Dermis blood vessel endothelial cell (primary cell): ENCODE results near the gene COL4A2. TPM values are rescaled to one million over a fixed set of nuclear protein-coding genes. Genes with fewer than 3 reads are reported as not detected.
"Not testable (repeated sequence)": the region's sequence is repeated elsewhere in the genome, so short reads cannot be mapped to it uniquely, and the experiment has no call there.

Experiments used
- DNase-seq: peaks from one replicate; pipeline ENCODE4 v3.0.0; 2010
- total RNA-seq: library from RNA; depleted of rRNA; stranded (reverse); fragments of >200 nt; gene quantifications from 2 replicates; pipeline ENCODE4 v1.2.3, GENCODE V29; 2014

Gene COL4A2
- total RNA-seq, 1 donor from 2014 or later, result 1,320 TPM

DNA sequence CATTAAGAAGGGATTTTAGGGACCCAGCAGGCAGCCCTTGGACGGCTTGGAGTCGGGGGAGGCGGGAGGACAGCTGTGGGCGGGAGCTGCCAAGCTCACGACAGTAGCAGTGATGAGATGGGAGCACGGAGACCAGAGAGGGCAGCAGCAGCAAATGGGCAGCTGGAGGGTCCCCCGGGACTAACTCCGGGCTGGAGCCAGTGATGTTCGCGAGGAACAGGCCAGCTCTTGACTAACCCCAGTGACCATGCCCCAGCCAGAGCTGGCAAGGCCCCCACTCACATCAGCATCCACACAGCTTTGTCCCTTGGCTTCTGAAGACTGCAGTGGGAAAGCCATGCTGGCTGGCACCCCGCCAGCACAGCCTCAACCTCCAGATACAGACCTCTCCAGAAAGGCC is 172.6 kb downstream of the COL4A2 start:
- DNase-seq, result no peak

DNA sequence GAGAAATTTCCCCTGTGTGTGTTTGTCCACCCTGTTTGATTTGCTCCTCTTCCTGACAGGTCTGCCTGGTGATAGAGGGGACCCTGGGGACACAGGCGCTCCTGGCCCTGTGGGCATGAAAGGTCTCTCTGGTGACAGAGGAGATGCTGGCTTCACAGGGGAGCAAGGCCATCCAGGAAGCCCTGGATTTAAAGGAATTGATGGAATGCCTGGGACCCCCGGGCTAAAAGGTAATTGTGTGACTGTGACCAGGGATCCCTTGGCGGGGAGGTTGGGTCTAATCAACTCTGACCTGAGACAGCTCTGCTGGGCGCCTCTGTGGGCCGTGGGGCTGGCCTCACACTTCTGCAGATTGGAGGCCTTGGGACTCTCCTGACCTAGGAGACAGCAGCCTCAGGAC is 173.1 kb downstream of the COL4A2 start:
- no peak for DNase-seq

DNA sequence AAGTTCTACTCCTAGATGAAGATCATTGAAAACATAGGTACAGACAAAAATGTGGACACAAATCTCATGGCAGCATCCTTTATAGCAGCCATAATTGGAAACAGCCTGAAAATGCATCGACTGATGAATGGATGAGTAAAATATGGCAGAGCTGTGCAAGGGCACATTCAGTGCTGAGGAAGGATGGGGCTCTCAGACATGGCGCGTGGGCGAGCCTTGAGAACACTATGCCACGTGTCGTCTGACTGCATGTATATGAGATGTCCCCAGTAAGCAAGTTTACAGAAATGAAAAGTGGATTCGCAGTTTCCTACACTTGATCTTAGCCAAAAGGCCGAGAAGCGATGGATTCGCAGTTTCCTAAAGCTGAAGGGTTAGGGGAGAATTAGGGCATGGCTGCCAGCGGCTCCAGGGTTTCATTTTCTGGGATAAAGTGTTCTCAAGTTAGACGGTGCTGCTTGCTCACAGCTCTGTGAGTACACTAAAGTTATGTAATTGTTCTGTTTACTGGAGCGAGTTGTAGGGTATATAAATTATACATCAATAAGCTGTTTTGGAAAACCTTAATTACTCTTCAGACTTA is 176.4 kb downstream of the COL4A2 start:
- DNase-seq, result no peak

DNA sequence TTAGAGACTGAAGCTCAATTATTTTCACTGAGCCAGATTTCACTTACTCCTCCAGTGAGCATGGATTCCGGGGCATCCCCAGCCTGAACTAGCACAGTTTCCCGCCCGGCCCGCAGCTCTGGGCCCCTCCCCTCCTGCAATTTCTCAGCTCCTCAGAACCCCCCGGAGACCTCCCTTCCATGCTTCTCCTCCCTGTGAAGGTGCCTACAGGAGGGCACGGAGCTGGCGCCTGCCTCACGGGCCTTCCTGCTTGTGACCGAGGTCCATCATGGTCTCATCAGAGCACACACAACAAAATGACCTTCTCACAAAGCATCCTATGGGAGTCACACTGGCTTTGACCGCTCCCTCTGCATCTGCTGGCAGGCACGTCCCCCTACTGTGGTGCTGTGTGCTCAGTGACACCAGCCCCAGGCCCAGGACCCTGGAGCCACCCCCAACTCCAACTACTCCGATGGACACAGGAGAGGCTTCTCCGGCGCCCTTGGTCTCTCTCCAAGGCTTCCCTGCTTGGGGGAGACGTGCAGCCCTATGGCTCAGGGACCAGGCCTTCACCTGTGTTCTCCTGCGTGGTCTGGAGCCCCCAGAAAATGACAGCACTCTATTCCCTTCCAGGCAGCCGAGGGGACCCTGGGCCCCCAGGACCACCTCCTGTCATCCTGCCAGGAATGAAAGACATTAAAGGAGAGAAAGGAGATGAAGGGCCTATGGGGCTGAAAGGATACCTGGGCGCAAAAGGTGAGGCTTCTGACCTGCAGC is 177.4 kb downstream of the COL4A2 start:
- no peak for DNase-seq

DNA sequence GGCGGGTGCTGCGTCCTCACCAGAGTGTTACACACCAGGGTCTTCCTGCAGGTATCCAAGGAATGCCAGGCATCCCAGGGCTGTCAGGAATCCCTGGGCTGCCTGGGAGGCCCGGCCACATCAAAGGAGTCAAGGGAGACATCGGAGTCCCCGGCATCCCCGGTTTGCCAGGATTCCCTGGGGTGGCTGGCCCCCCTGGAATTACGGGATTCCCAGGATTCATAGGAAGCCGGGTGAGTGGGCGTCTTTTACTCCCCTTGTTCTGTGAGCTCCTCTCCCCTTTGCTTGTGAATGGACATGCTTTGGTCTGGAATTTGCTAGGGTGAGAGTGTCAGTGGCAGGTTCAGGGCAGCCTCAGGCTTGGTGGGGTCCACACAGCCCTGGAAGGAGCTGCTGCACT is 178.5 kb downstream of the COL4A2 start:
- DNase-seq, result no peak

DNA sequence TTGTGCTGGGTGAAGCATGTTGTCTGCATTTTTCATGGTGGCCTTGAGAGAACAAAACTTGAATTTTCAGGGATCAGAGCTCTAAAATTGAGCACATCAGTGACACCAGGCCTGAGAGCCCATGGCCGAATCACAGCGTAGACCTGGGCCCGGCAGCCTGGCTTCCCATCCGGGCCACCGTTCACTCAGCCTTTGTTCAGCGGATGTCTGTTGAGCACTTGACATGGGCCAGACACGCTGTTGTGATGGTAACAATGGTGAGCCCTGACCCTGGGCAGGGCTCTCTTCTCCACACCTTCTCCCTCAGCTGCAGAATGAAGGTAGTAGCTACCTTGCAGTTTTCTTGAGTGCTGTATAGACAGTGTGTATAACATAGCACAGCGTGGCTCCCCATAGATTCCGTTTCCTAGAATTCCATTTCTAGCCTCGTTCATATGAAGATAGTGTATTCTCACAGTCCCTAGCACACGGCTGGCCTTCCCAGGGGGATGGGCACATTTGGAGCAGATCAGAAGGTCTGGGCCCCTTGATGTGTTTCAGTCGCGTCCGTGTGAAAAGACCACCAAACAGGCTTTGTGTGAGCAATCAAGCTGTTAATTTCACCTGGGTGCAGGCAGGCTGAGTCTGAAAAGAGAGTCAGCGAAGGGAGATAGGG is 179.1 kb downstream of the COL4A2 start:
- no peak for DNase-seq

DNA sequence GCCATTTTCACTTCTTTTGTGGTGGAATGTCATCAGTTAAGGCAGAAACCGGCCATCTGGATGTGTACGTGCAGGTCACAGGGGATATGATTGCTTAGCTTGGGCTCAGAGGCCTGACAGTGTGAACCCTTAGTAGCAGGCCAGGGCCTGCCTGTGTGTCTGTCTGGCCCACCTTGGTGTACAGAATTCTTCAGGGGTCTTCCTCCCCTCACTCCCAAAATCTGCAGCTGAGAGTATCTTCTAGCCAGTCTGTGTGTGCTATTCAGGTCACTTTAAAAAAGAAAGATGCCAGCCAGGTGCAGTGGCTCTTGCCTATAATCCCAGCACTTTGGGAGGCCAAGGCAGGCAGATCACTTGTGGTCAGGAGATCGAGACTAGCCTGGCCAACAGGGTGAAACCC is 179.8 kb downstream of the COL4A2 start:
- DNase-seq, result not testable (repeated sequence)

DNA sequence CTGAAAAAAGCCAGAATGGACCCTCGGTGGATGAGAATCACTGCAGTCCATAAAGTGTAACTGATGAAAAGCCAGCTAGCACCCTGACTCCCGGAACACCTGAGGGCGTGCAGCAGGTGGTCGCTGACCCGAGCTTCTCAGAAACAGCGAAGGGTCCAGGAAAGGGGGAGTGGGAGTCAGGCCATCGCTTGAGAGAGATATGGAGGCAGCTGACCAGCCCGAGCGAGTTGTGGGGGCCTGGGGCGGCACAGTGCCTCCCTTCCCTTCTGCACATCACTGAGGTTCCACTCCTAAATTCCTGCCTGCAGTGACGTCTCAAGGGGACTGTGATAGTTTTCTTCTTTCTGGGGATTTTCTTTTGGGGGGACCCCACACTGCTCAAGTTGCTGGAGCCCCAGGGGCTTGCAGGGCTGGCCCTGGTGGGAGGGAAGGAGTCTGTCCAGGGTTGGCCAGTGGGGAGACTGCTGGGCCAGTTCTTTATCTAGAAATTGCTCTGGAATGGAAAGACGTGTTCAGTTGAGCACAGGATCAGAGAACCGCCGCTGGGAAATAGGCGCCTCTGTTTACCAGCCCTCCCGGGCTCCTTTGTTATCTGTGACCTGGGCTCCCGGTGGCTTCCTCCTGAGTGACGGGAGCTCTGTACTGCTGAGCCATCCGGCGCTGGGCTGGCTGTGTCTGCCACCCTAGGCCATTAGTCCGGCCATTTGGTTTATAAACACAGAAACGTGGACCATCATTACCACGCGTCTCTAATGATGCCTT is 183.1 kb downstream of the COL4A2 start:
- no peak for DNase-seq

DNA sequence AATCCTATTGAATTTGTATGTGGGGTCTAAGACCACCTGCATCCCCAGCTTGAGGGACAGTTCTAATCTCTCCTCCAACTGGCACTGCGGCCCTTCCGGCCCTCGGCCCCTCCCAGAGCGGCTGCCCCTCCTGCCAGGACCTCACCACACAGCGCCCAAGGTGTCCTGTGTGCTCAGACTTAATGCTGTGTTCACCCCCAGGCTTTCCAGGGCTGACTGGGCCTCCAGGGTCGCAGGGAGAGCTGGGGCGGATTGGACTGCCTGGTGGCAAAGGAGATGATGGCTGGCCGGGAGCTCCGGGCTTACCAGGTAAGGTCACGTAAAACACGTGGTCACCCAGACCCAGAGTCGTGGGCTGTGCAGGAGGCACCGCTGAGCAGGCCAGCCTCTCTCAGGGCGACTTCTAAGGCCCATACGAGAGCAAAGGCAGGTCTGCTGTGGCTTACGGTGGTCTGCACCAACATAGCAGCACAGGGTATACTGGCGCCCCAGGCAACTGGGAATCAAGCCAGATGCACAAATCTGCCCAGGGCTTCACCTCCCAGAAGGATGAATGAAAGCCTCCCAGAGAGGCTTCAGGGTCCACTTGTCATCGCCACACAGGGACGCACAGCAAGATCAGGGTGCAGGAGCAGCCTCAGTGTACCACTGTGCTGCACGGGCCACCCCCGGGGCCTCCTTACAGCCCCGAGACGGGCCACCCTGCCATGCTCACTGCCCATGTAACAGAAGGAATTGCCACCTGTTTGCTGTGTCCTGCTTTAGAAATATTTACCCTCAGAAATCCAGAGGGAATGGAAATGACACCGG is 185.0 kb downstream of the COL4A2 start:
- DNase-seq, result no peak

DNA sequence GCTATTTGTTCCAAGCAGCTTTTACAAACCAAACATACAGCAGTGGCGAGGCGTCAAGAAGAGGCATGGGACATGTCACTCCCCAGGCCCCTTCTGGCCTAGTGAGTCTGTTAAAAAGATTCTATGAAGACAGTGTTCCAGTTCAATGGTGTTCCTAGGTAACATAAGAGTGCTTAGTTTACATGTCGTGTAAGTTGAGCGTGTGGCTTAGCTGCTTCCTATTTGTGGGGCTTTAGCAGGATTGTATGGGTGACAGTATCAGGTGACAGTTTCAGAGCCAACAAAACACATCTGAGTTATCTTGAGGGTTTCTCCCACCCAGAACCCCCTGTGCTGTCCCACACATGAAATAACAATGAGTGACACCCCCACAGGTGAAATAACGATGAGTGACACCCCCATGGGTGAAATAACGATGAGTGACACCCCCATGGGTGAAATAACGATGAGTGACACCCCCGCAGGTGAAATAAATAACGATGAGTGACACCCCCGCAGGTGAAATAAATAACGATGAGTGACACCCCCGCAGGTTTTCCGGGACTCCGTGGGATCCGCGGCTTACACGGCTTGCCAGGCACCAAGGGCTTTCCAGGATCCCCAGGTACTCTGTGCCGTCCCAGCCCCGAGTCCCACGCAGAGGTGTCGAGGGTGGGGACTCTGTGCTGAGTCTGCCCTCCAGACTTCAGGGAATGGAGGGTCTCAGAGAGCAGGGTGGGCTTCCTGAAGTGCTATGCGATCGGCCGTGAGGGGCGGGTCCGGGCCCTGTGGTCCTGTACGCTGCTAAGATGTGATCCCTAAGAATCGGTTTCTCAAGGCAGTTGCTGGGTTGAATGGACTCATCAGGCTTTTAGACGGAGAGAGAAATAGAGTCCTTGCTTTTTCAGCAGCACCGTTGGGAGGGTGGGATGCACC is 185.9 kb downstream of the COL4A2 start:
- DNase-seq, result no peak

DNA sequence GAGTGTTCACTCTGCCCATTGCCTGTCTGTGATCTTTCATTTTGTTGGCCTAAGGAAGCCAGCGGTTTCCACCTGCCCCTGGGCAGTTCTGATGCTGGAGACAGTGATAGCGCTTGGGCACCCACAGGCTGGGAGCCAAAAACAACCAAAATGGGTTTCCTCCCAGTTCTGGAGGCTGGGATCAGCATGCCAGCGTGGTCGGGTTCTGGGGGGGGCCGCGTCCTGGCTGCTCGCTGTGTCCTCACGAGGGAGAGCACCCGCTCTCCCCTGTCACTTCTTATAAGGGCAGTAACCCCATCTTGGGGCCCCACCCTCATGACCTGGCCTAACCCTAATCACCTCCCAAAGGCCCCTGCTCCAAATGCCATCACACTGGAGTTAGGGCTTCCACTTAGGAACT is 186.5 kb downstream of the COL4A2 start:
- no peak for DNase-seq

DNA sequence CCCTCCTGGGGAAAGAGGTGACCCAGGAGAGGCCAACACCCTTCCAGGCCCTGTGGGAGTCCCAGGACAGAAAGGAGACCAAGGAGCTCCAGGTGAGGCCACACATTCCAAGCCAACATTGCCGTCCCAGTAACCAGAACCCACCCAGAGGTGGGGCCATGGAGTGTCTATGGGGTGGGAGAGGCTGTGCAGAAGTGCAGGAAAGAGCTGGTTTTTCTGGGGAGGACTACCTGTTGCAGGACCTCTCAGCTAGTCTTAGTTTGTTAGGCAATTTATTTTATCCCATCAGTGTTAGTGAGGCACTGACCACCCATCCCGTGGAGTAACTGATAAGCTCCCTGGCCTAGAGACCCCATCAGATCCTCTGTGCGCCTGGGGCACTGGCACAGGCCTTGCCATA is 188.3 kb downstream of the COL4A2 start:
- DNase-seq, result no peak

DNA sequence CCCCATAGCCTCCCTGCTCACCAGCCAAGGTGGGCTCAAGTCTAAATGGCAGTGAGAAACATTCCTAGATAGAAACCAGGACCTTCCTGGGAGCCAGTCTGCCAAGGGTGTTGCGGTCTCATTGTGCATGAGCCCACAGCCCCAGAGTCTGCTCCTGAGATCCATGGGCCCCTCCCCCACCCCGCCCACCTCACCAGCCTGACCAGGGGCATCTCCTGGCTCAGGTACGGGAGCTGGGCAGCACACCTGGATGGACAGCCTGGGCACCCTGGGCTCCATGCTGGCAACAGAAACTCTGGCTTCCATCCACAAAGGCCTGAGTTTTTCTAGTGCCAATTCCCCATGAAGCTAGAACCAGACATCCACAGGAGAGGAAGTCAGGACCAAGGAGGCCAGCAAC is 188.8 kb downstream of the COL4A2 start:
- no peak for DNase-seq

DNA sequence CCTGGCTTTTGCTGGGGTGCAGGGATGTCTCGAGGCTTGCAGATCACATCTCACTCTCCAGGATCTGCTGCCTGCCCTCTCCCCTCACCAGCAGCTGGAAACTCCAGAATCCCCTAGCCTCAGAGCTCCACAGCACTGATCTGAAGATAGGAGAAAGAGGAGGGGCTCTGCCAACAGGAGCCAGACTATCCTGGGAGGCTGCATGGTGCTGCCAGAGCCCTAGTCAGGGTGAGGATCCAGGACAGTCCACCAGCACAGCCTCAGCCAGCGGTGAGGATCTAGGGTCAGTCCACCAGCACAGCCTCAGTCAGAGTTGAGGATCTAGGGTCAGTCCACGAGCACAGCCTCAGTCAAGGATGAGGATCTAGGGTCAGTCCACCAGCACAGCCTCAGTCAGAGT is 189.2 kb downstream of the COL4A2 start:
- DNase-seq, result no peak

DNA sequence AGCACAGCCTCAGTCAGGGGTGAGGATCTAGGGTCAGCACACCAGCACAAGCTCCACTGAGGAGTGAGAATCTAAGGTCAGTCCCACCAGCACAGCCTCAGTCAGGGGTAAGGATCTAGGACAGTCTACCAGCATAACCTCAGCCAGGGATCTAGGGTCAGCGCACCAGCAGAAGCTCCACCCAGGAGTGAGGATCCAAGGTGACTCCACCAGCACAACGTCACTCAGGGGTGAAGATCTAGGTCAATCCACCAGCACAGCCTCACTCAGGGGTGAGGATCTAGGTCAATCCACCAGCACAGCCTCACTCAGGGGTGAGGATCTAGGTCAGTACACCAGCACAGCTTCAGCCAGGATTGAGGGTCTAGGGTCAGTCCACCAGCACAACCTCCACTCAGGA is 189.9 kb downstream of the COL4A2 start:
- no peak for DNase-seq

DNA sequence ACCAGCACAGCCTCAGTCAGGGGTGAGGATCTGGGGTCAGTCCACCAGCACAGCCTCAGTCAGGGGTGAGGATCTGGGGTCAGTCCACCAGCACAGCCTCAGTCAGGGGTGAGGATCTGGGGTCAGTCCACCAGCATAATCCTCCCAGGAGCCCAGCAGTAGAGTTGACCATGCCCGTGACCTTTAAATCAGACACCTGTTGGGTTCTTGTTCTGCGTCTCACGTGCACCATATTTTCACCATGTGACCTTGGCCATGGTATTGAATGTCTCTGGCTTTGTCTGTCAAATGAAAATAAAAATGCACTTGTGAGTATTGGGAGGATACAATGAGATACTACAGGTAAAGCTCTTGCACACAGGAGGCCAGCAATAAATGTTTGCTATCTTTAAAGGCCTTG is 190.8 kb downstream of the COL4A2 start:
- DNase-seq, result not testable (repeated sequence)

DNA sequence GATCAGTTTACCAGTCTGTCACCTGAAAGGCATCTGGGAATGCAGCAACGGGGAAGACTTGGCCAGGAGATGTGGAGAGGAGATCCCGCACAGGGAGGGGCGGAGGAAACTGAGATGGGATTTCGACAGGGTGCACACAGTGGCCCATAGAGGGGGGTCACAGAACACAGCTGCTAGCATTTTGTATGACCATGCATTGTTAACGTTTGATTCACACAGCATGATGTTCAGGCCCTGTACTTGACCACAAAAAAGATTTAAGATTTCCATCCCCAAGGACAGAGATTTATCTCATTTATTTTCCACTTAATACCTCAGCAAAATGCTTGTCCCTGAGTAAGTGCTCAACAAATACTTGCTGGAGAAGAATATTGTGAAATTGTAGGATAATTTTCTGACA is 191.2 kb downstream of the COL4A2 start:
- DNase-seq, result no peak

DNA sequence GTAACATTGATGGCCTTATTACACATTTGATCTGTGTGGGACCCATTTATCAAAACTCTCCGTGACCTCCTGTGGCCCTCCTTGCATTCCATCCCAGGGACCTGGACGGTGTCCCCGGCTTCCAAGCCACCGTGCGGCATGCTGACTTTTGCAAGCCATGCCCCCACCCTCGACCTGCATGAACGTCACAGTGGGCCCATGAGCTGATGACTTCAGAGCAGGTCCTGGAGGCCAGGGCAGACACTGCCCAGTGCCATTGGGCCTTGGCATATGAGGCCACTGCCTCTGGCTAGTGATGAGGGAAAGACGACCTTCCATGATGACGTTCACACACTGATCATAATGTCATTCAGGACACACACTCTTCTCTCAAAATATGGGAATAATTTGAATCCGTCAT is 191.7 kb downstream of the COL4A2 start:
- no peak for DNase-seq

DNA sequence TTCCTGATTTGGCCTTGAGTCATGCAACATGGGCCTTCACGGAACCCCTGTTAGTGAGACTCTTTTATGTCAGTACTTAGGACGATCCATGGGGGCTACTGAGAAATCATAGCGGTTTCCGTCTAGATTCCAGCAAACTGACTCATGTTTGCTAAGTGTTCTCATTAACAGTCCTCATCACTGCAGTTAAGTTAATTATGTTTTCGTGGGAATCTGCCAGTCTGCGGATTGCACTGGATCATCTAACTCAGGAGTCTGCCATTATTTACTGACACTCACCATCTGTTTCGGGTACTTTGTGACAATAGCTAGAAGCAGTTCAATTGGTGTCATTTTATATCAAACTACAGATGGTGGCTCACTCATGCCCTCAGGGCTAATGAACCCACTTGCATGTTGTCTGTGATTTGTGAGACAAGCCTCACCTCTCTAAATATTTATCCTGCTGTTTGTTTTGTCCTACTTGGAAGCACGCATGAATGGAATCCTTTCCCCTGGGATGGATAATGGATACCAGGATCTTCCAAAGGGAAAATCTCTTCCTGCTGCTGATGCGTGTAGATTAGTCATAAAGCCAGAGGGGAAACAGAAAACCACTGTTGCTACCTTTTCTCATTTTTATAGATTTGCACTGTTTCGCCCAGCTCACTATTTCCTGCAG is 192.7 kb downstream of the COL4A2 start:
- peak; percentile 71 for DNase-seq

DNA sequence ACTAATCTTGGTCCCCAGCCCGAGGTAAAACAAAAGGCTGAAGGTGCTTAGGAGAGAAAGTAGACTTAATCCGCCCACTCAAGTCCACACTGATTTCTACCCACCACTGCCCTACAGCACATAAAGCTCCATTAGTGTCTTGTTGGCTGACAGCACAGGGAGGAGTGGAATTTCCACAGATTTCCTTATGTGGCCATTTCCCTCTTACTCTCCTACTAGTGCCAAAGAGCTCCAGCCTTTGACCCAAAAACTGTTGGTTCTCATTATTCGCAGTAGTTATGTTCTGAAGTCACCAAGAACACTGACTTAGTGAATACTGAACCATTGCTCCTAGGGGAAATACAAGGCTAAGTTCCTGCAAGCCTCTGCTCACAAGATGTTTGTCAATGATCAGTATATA is 193.3 kb downstream of the COL4A2 start:
- no peak for DNase-seq

DNA sequence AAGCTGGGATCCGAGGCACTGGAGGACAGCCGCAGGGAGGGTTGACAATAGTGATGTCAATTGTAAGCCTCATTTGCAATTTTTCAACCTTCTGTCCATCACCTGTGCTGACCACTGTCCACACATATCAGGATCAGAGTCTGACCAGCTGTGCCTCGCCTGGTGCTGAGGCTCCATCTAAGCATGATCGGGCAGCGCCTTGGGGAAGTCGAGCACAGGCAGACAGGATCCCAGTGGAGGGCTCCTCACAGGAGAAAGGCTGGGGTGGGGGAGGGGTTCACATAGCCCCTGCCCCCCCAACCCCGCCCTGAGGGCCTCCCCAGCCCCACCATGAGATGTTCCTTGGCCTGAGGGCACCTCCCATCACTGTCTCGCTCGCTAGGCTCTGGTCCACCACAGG is 194.1 kb downstream of the COL4A2 start:
- no peak for DNase-seq
